Effector memory CD8-positive, alpha-beta T cell (primary cell): ENCODE measurements around the gene APOL4.
A peak's percentile ranks its signal among the peaks of the same experiment; 100 is the strongest.

Experiments used
- ATAC-seq: fragments of 150-1000 bp; cut with Tn5 transposase; replicated peaks from 2 replicates; pipeline ENCODE4 v1.10.0; 2021; ENCODE audit warnings: mild to moderate bottlenecking, moderate library complexity
- DNase-seq, 3 experiments: peaks; one replicate each; pipeline ENCODE4 v3.0.0; 2021
- H3K27ac Mint-ChIP-seq, 2 donors: one replicate each; pipeline ENCODE4 v1.8.0; 2022; ENCODE audit warnings: mild to moderate bottlenecking in 2 of 2, mixed read lengths in 2 of 2, moderate library complexity in 2 of 2
- H3K27me3 Mint-ChIP-seq, 2 donors: one replicate each; pipeline ENCODE4 v1.8.0; 2022; ENCODE audit warnings: mixed read lengths in 2 of 2
- H3K36me3 Mint-ChIP-seq: one replicate; pipeline ENCODE4 v1.8.0; 2022; ENCODE audit warnings: mild to moderate bottlenecking, moderate library complexity, mixed read lengths; ENCODE audit not compliant: insufficient read depth
- H3K4me1 Mint-ChIP-seq, 2 donors: one replicate each; pipeline ENCODE4 v1.8.0; 2022; ENCODE audit warnings: low read depth in 2 of 2, mixed read lengths in 2 of 2
- H3K4me3 Mint-ChIP-seq, 2 donors: one replicate each; pipeline ENCODE4 v1.8.0; 2022; ENCODE audit warnings: mild to moderate bottlenecking in 2 of 2, mixed read lengths in 2 of 2, moderate library complexity in 2 of 2
- H3K9me3 Mint-ChIP-seq, 2 donors: one replicate each; pipeline ENCODE4 v1.8.0; 2022; ENCODE audit warnings: mixed read lengths in 2 of 2

The APOL4 gene

GRCh38 chr22:36145881-36146280 lies 55.7 kb downstream of the APOL4 start:
- no peaks in the 10 kb centered on the region for H3K9me3 Mint-ChIP-seq
- peaks cover 97% of the 10 kb centered on the region for H3K36me3 Mint-ChIP-seq
- peak overlapping the region; percentile 14 to 55 for H3K27ac Mint-ChIP-seq
- H3K4me3 Mint-ChIP-seq, result no peak overlapping the region
- DNase-seq (no peak), ATAC-seq (no peak)
- H3K4me1 Mint-ChIP-seq, result peaks cover 29 to 50% of the 10 kb centered on the region in 2 donors
- H3K27me3 Mint-ChIP-seq, result no peaks in the 10 kb centered on the region

- Mint-ChIP-seq H3K4me1 (peaks cover 21 to 46% of the 10 kb centered on the region in 2 donors), H3K4me3 (peak overlapping the region in 1 of 2 donors; percentile 17), H3K9me3 (no peaks in the 10 kb centered on the region), H3K27me3 (no peaks in the 10 kb centered on the region), H3K27ac (peak overlapping the region; percentile 14 to 86), H3K36me3 (peaks cover 97% of the 10 kb centered on the region)
- peak; percentile 60 for ATAC-seq
- DNase-seq, result no peak
These were observed 56.6 kb downstream of the APOL4 start for GRCh38 chr22:36144886-36145541.

DNA sequence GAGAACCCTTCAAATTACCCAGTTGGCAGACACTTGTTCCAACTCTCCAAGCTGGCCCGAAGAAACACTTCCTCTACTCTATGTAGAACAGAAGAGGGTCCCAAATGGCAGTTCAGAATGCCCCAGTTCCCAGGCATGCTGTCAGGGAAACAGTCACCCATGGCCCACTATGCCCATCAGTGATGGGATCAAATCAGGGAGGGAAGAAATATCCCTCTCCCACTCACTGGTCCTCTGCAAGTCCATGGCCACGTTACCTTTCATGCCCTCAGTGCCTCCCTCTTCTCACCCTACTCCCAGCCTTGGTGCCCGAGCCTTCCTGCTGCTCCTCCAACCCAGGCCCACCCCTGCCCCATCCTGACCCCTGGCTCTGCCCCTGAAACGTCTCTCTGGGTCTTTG lies 57.7 kb downstream of the APOL4 start:
- Mint-ChIP-seq H3K36me3 (peaks cover 93% of the 10 kb centered on the region), H3K4me3 (no peak overlapping the region), H3K27me3 (no peaks in the 10 kb centered on the region), H3K4me1 (peaks cover 17 to 41% of the 10 kb centered on the region in 2 donors), H3K27ac (peak overlapping the region; percentile 64 to 86), H3K9me3 (no peaks in the 10 kb centered on the region)
- DNase-seq (no peak), ATAC-seq (no peak)

GRCh38 chr22:36143066-36143815 lies 58.4 kb downstream of the APOL4 start:
- peaks cover 86% of the 10 kb centered on the region for H3K36me3 Mint-ChIP-seq

DNA sequence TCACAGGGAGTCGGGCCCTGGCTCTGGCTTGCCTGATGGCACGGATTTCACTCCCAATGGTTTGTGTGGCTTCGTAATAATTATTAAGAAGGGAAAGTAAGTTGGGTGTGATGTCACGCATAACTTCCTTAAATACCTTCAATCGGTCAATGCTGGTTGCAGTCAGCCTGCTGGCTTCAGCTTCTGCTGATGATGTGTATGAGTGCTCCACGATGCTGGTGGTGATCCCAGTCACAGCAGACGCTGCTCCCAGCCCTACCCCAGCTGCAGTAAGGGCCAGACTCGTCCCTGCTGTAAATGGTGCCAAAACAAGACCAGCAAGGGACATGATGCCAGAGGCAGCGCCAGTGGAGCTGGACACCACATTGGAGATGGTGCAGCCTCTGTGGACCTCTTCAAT lies 60.1 kb downstream of the APOL4 start:
- DNase-seq, result no peak
- Mint-ChIP-seq H3K9me3 (no peaks in the 10 kb centered on the region), H3K27ac (peak overlapping the region; percentile 60 to 86), H3K4me1 (peaks cover 9 to 33% of the 10 kb centered on the region in 2 donors), H3K36me3 (peaks cover 69% of the 10 kb centered on the region), H3K4me3 (no peak overlapping the region), H3K27me3 (no peaks in the 10 kb centered on the region)
- ATAC-seq, result no peak

More at GRCh38 chr22:36143066-36143815, 58.4 kb downstream of the APOL4 start:
- Mint-ChIP-seq H3K9me3 (no peaks in the 10 kb centered on the region), H3K27me3 (no peaks in the 10 kb centered on the region), H3K4me1 (peaks cover 17 to 37% of the 10 kb centered on the region in 2 donors), H3K4me3 (no peak overlapping the region), H3K27ac (peak overlapping the region; percentile 60 to 86)
- DNase-seq (no peak), ATAC-seq (peak; percentile 22)
